Caco-2 (cell line): ENCODE results near the gene KRTAP5-9. TPM values are rescaled to one million over a fixed set of nuclear protein-coding genes. Genes with fewer than 3 reads are reported as not detected.

Experiments
- BruUV-seq: library from RNA; stranded (reverse); fragments of 400-500 nt; replicated peaks from 2 replicates; lab custom pipeline; 2021; lab: Mats Ljungman, UMichigan
- CTCF ChIA-PET: fragments of 300-600 bp; sonication (Branson Sonifier 250); formaldehyde crosslinking; loops from one replicate; lab custom pipeline; 2022; ENCODE audit warnings: antibody characterized with exemption; lab: Charles Lee
- POLR2A ChIA-PET: fragments of 300-600 bp; sonication (Branson Sonifier 250); formaldehyde crosslinking; loops from one replicate; lab custom pipeline; 2022; ENCODE audit warnings: antibody characterized with exemption; lab: Charles Lee
- DNase-seq, 2 experiments: peaks; one replicate each; pipeline versions ENCODE4 v3.0.0 to v3.0.0-alpha.2; 2020 to 2022
- H3K27me3 ChIP-seq: replicated peaks from 2 replicates; pipeline ENCODE4 v1.6.0; 2011; ENCODE audit warnings: low read length; ENCODE audit not compliant: control insufficient read depth, insufficient read depth
- H3K36me3 ChIP-seq: 2 replicates; pipeline ENCODE4 v1.5.1; 2011; ENCODE audit warnings: low read length; ENCODE audit not compliant: control insufficient read depth, insufficient read depth
- H3K4me1 ChIP-seq: fragments of 250-450 bp; sonication (Bioruptor Pico); 2 replicates; pipeline ENCODE4 v1.5.1; 2020; ENCODE audit warnings: mild to moderate bottlenecking
- H3K4me3 ChIP-seq: 2 replicates; pipeline ENCODE4 v1.5.1; 2011; ENCODE audit warnings: low read depth, mild to moderate bottlenecking, control low read depth, low read length
- H3K9me3 ChIP-seq: fragments of 250-450 bp; sonication (Bioruptor Pico); 2 replicates; pipeline ENCODE4 v1.5.1; 2020; ENCODE audit warnings: mild to moderate bottlenecking, moderate library complexity
- H3K27ac Mint-ChIP-seq: one replicate; pipeline ENCODE4 v1.8.0; 2022; ENCODE audit warnings: mixed read lengths; ENCODE audit not compliant: unreplicated experiment
- H3K27me3 Mint-ChIP-seq: one replicate; pipeline ENCODE4 v1.8.0; 2022; ENCODE audit warnings: mixed read lengths; ENCODE audit not compliant: insufficient read depth, unreplicated experiment
- H3K36me3 Mint-ChIP-seq: one replicate; pipeline ENCODE4 v1.8.0; 2022; ENCODE audit warnings: mild to moderate bottlenecking, mixed read lengths; ENCODE audit not compliant: insufficient read depth, unreplicated experiment
- H3K4me1 Mint-ChIP-seq: one replicate; pipeline ENCODE4 v1.8.0; 2022; ENCODE audit warnings: low read depth, mixed read lengths; ENCODE audit not compliant: unreplicated experiment
- H3K4me3 Mint-ChIP-seq: one replicate; pipeline ENCODE4 v1.8.0; 2022; ENCODE audit warnings: mild to moderate bottlenecking, moderate library complexity, mixed read lengths; ENCODE audit not compliant: unreplicated experiment
- H3K9me3 Mint-ChIP-seq: one replicate; pipeline ENCODE4 v1.8.0; 2022; ENCODE audit warnings: mixed read lengths; ENCODE audit not compliant: unreplicated experiment
- CTCF ChIP-seq, 2 experiments: fragments of 200-600 bp in 1 of 2; IDR thresholded peaks; 1 replicate in 1 of 2; 2 replicates in 1 of 2; pipeline versions ENCODE4 v1.5.1 to v1.8.0; 2011 to 2022; ENCODE audit warnings: antibody characterized with exemption in 1 of 2, control low read depth in 1 of 2, inconsistent platforms in 1 of 2, low read depth in 1 of 2, low read length in 1 of 2, mild to moderate bottlenecking in 1 of 2, moderate library complexity in 1 of 2; ENCODE audit not compliant: insufficient read depth in 1 of 2, severe bottlenecking in 1 of 2, unreplicated experiment in 1 of 2
- intact Hi-C: fragments of 100-400 bp; cut with micrococcal nuclease; formaldehyde crosslinking; loops from one replicate; pipeline ENCODE4 v1.10.0; 2022; ENCODE audit not compliant: unreplicated experiment
- total RNA-seq: library from RNA; stranded (reverse); gene quantifications from 2 replicates; pipeline ENCODE4 v1.2.3, GENCODE V29; 2022

Gene KRTAP5-9
- total RNA-seq, 1 experiment from 2014 or later: not detected

- H3K4me3 Mint-ChIP-seq: no peak overlapping the region
- H3K4me1 Mint-ChIP-seq: peaks cover 19% of the 10 kb centered on the region
- no TSS peak for BruUV-seq
- ChIA-PET POLR2A (no interaction called here), CTCF (interaction anchor here (0.6 kb wide), 1 partner anchor 92 kb away, joined by 4 read pairs; the partner anchor contains the start of gene NADSYN1)
- intact Hi-C loops: no loop called here
- H3K9me3 Mint-ChIP-seq: peaks cover 28% of the 10 kb centered on the region
- no peak overlapping the region for H3K27ac Mint-ChIP-seq
- TF ChIP-seq CTCF (IDR thresholded peaks at IDR 0.05; ENCODE audit: insufficient read depth in 1 of 2, low read depth in 1 of 2, low read length in 1 of 2, severe bottlenecking in 1 of 2, unreplicated experiment in 1 of 2): no peak
- no peaks in the 10 kb centered on the region for H3K36me3 Mint-ChIP-seq
- H3K4me1 ChIP-seq: peaks cover 18% of the 10 kb centered on the region
- no peak for DNase-seq
- H3K36me3 ChIP-seq: no peaks in the 10 kb centered on the region
- peaks cover 4% of the 10 kb centered on the region for H3K27me3 Mint-ChIP-seq
- H3K27me3 ChIP-seq: no peaks in the 10 kb centered on the region
- H3K4me3 ChIP-seq: no peak overlapping the region
- peaks cover 5% of the 10 kb centered on the region; the same call in 1 of the 2 replicates for H3K9me3 ChIP-seq
Observed at GRCh38 chr11:71544525-71545214, 3.5 kb upstream of the KRTAP5-9 start.

GRCh38 chr11:71545405-71545966, 2.7 kb upstream of the KRTAP5-9 start:
- Histone ChIP-seq H3K4me3 (no peak overlapping the region), H3K36me3 (no peaks in the 10 kb centered on the region), H3K27me3 (no peaks in the 10 kb centered on the region), H3K4me1 (peaks cover 18% of the 10 kb centered on the region), H3K9me3 (peaks cover 5% of the 10 kb centered on the region; the same call in 1 of the 2 replicates)
- Mint-ChIP-seq H3K4me1 (peaks cover 19% of the 10 kb centered on the region), H3K9me3 (peaks cover 27% of the 10 kb centered on the region), H3K4me3 (no peak overlapping the region), H3K36me3 (no peaks in the 10 kb centered on the region), H3K27ac (no peak overlapping the region), H3K27me3 (peaks cover 5% of the 10 kb centered on the region)
- DNase-seq: no peak
- CTCF ChIA-PET: interaction anchor here (0.6 kb wide), 1 partner anchor 93 kb away, joined by 4 read pairs; the partner anchor contains the start of gene NADSYN1
- POLR2A ChIA-PET: no interaction called here
- no TSS peak for BruUV-seq
- intact Hi-C loops: no loop called here
- TF ChIP-seq CTCF (IDR thresholded peaks at IDR 0.05; ENCODE audit: insufficient read depth in 1 of 2, low read depth in 1 of 2, low read length in 1 of 2, severe bottlenecking in 1 of 2, unreplicated experiment in 1 of 2): no peak

GRCh38 chr11:71548716-71549151, 514 bp downstream of the KRTAP5-9 start:
- BruUV-seq: no TSS peak
- Mint-ChIP-seq H3K27ac (no peak overlapping the region), H3K36me3 (no peaks in the 10 kb centered on the region), H3K9me3 (peaks cover 18% of the 10 kb centered on the region), H3K4me3 (no peak overlapping the region), H3K4me1 (peaks cover 12% of the 10 kb centered on the region), H3K27me3 (peaks cover 5% of the 10 kb centered on the region)
- Histone ChIP-seq H3K36me3 (no peaks in the 10 kb centered on the region), H3K27me3 (no peaks in the 10 kb centered on the region), H3K4me3 (no peak overlapping the region), H3K4me1 (peaks cover 17% of the 10 kb centered on the region), H3K9me3 (peaks cover 5% of the 10 kb centered on the region; the same call in 1 of the 2 replicates)
- DNase-seq: peak in 1 of 2 experiments; percentile 40
- no peak for TF ChIP-seq CTCF (IDR thresholded peaks at IDR 0.05; ENCODE audit: insufficient read depth in 1 of 2, low read depth in 1 of 2, low read length in 1 of 2, severe bottlenecking in 1 of 2, unreplicated experiment in 1 of 2)
- POLR2A ChIA-PET: no interaction called here
- intact Hi-C loops: no loop called here
- CTCF ChIA-PET: interaction anchor here (0.5 to 1.1 kb wide), 2 partner anchors 15 to 222 kb away, joined by 4 to 6 read pairs; no protein-coding TSS in a partner anchor
